ENCODE results near the gene ACTL7B. TPM values are rescaled to one million over a fixed set of nuclear protein-coding genes. Genes with fewer than 3 reads are reported as not detected.

ACTL7B gene
- total and polyA plus RNA-seq, 2 experiments from 2014 or later = not detected

GRCh38 chr9:108816037-108816436 is 39.7 kb downstream of the ACTL7B start (continued):
- TF ChIP-seq REST (IDR thresholded peaks at IDR 0.05; ENCODE audit: unreplicated experiment) = no peak
- TF ChIP-seq JUNB (IDR thresholded peaks at IDR 0.05; ENCODE audit: unreplicated experiment) = no peak
- no peak for TF ChIP-seq ZNF331 (CRISPR knock-in tag; IDR thresholded peaks at IDR 0.05; ENCODE audit: low read depth)
- no peak for TF ChIP-seq EZH2 (IDR thresholded peaks at IDR 0.05; ENCODE audit: low read depth, unreplicated experiment)
- no peak for TF ChIP-seq EZH2phosphoT487 (IDR thresholded peaks at IDR 0.05; ENCODE audit: unreplicated experiment)
- TF ChIP-seq ETS1 (IDR thresholded peaks at IDR 0.05) = no peak

GRCh38 chr9:108815156-108815555 is 40.6 kb downstream of the ACTL7B start:
- Mint-ChIP-seq H3K27me3 (ENCODE audit: insufficient read depth, low read depth, poor library complexity) (no peaks in the 10 kb centered on the region), H3K4me3 (no peak overlapping the region), H3K36me3 (ENCODE audit: low read depth) (no peaks in the 10 kb centered on the region), H3K4me1 (peaks cover 4% of the 10 kb centered on the region; the same call in 2 of the 3 replicates), H3K27ac (no peak overlapping the region), H3K9me3 (no peaks in the 10 kb centered on the region)
- no peaks in the 10 kb centered on the region for H3K4me1 ChIP-seq (ENCODE audit: insufficient read depth)
- no peak overlapping the region for H3K4me3 ChIP-seq
- no peak overlapping the region for H3K4me2 ChIP-seq
- H3K36me3 ChIP-seq (ENCODE audit: insufficient read depth) = no peaks in the 10 kb centered on the region
- no peak overlapping the region for H2AFZ ChIP-seq
- DNase-seq (ENCODE audit: low spot score) = peak; percentile 15
- H4K20me1 ChIP-seq (replicated peaks; ENCODE audit: insufficient read depth) = no peaks in the 10 kb centered on the region
- ATAC-seq = no peak
- no peaks in the 10 kb centered on the region for H3K27me3 ChIP-seq (ENCODE audit: insufficient read depth)
- no peaks in the 10 kb centered on the region for H3K9me2 ChIP-seq (ENCODE audit: insufficient read depth)
- no peaks in the 10 kb centered on the region for H3F3A ChIP-seq (replicated peaks; ENCODE audit: low read depth)
- no peak overlapping the region for H3K27ac ChIP-seq (ENCODE audit: low read depth)
- H3K79me2 ChIP-seq (replicated peaks; ENCODE audit: insufficient read depth) = no peaks in the 10 kb centered on the region
- TF ChIP-seq ETS1 (IDR thresholded peaks at IDR 0.05) (no peak), EZH2phosphoT487 (IDR thresholded peaks at IDR 0.05; ENCODE audit: unreplicated experiment) (no peak), CTCF (conservative IDR thresholded peaks at IDR 0.05; ENCODE audit: low read depth in 2 of 2) (no peak), NANOG (IDR thresholded peaks at IDR 0.05; ENCODE audit: borderline replicate concordance) (no peak), ZNF331 (CRISPR knock-in tag; IDR thresholded peaks at IDR 0.05; ENCODE audit: low read depth) (no peak), STAT1 (IDR thresholded peaks at IDR 0.05; ENCODE audit: unreplicated experiment) (no peak), CREB1 (CRISPR knock-in tag; IDR thresholded peaks at IDR 0.05; ENCODE audit: low read depth) (no peak), REST (IDR thresholded peaks at IDR 0.05; ENCODE audit: unreplicated experiment) (no peak), ZNF114 (CRISPR knock-in tag; IDR thresholded peaks at IDR 0.05) (no peak)

Measured in GM23338 (cell line).